ENCODE results near the gene PGRMC1.
"Not testable (repeated sequence)": the region's sequence is repeated elsewhere in the genome, so short reads cannot be mapped to it uniquely, and the experiment has no call there.

The PGRMC1 gene

DNA sequence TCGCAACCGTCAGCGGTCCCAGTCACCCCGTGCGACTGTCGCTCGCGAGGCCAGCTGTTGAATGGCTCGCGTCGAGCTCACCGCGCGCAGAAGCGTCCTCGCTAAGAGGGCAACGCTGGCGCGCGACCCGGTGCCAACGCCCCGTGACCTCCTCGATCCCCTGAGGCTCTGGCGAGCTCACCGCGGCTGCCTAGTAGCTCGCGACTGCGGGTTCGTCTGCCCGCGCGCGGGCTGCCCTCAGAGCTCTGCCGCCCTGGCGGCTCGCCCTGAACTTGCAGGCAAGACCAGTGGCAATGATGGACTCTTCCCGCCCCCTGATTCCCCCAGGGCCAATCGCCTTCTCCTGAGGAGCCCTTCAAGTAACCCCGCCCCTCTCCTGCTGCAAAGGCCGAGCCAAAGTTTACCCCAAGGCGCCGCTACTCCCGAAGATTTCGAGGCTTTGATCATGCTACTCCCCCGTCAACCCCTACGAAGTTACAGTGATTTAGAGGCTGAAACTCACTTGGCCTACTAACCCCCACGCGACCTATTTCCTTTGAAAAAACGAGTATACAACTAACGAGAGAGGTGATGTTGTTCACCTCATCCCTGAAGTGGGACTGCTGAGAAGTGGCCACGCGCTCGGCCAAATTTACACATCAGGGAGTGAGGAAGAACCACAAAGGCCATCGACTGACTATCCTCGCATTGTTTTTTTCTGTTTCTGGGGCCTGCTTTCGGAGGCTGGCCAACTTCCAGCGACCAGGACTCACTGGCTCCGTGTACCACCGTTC is 37.5 kb downstream of the PGRMC1 start:
- Histone ChIP-seq H3K9me2 (ENCODE audit: low read depth, low read length) (no peaks in the 10 kb centered on the region), H3K27ac (ENCODE audit: low read depth, low read length, poor library complexity, severe bottlenecking) (no peak overlapping the region), H3K36me3 (ENCODE audit: insufficient read depth, low read length) (no peaks in the 10 kb centered on the region), H3K9me3 (ENCODE audit: low read length) (no peaks in the 10 kb centered on the region), H4K20me1 (ENCODE audit: insufficient read depth, low read length) (no peaks in the 10 kb centered on the region), H3K79me2 (ENCODE audit: insufficient read depth, low read length) (no peaks in the 10 kb centered on the region), H2AFZ (ENCODE audit: low read length) (no peak overlapping the region), H3K27me3 (ENCODE audit: insufficient read depth, low read length) (no peaks in the 10 kb centered on the region), H3K9ac (ENCODE audit: low read length) (no peak overlapping the region), H3K4me2 (ENCODE audit: low read length) (no peak overlapping the region), H3K4me3 (ENCODE audit: low read depth, low read length, poor library complexity, severe bottlenecking) (no peak overlapping the region), H3F3A (ENCODE audit: insufficient read depth, low read length) (no peaks in the 10 kb centered on the region), H3K4me1 (ENCODE audit: insufficient read depth, low read length, severe bottlenecking) (no peaks in the 10 kb centered on the region)
- TF ChIP-seq EZH2 (IDR thresholded peaks at IDR 0.05; ENCODE audit: borderline replicate concordance, low read length) = no peak
- TF ChIP-seq, protein P1, sequence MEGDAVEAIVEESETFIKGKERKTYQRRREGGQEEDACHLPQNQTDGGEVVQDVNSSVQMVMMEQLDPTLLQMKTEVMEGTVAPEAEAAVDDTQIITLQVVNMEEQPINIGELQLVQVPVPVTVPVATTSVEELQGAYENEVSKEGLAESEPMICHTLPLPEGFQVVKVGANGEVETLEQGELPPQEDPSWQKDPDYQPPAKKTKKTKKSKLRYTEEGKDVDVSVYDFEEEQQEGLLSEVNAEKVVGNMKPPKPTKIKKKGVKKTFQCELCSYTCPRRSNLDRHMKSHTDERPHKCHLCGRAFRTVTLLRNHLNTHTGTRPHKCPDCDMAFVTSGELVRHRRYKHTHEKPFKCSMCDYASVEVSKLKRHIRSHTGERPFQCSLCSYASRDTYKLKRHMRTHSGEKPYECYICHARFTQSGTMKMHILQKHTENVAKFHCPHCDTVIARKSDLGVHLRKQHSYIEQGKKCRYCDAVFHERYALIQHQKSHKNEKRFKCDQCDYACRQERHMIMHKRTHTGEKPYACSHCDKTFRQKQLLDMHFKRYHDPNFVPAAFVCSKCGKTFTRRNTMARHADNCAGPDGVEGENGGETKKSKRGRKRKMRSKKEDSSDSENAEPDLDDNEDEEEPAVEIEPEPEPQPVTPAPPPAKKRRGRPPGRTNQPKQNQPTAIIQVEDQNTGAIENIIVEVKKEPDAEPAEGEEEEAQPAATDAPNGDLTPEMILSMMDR (IDR thresholded peaks at IDR 0.05; ENCODE audit: low read length) = no peak

DNA sequence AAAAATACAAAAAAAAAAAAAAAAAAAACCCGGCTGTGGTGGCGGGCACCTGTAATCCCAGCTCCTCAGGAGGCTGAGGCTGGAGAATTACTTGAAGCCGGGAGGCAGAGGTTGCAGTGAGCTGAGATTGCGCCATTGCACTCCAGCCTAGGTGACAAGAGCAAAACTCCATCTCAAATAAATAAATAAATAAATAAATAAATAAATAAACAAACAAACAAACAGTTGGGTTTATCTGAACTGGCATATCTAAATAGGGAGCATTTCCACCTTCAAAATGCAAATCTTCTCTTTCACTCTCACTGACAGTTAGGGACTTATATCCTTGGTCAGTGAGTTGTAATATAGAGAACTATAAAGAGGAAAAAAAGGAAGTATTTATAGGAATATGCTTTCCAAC is 46.3 kb downstream of the PGRMC1 start:
- not testable (repeated sequence) for H3K79me2 ChIP-seq (ENCODE audit: insufficient read depth, low read length); H3K9me3 ChIP-seq (ENCODE audit: low read length); H3K9ac ChIP-seq (ENCODE audit: low read length); H3K4me3 ChIP-seq (ENCODE audit: low read depth, low read length, poor library complexity, severe bottlenecking); H3K4me2 ChIP-seq (ENCODE audit: low read length); H3K27ac ChIP-seq (ENCODE audit: low read depth, low read length, poor library complexity, severe bottlenecking); H4K20me1 ChIP-seq (ENCODE audit: insufficient read depth, low read length); H3K4me1 ChIP-seq (ENCODE audit: insufficient read depth, low read length, severe bottlenecking); H3K36me3 ChIP-seq (ENCODE audit: insufficient read depth, low read length); H3F3A ChIP-seq (ENCODE audit: insufficient read depth, low read length); H3K9me2 ChIP-seq (ENCODE audit: low read depth, low read length); H3K27me3 ChIP-seq (ENCODE audit: insufficient read depth, low read length); H2AFZ ChIP-seq (ENCODE audit: low read length)

DNA sequence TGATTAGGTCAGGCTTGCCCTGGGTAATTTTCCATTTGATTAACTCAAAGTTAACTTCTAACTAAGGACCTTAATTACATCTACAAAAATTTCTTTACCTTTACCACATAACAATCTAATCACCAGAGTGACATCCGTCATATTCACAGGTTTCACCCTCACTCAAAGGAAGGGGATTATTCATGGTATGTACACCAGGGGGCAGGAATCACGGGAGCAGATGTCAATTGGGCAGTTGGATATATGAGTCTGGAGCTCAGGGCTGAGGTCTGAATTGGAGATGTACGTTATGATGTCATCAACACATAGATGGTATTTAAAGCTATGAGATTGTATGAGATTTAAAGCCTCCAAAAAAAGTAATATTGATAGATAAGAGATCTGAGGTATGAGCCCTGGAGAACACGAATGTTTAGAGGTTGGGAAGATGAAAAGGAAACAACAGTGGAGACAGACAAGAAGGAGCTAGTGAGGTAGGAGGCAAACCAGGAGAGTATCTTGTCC is 52.9 kb downstream of the PGRMC1 start:
- Histone ChIP-seq H3K79me2 (ENCODE audit: insufficient read depth, low read length) (no peaks in the 10 kb centered on the region), H3K9me3 (ENCODE audit: low read length) (no peaks in the 10 kb centered on the region), H3K36me3 (ENCODE audit: insufficient read depth, low read length) (no peaks in the 10 kb centered on the region), H3K4me2 (ENCODE audit: low read length) (no peak overlapping the region), H3K4me3 (ENCODE audit: low read depth, low read length, poor library complexity, severe bottlenecking) (no peak overlapping the region), H3K9ac (ENCODE audit: low read length) (no peak overlapping the region), H3K27ac (ENCODE audit: low read depth, low read length, poor library complexity, severe bottlenecking) (no peak overlapping the region), H3K27me3 (ENCODE audit: insufficient read depth, low read length) (no peaks in the 10 kb centered on the region), H3F3A (ENCODE audit: insufficient read depth, low read length) (no peaks in the 10 kb centered on the region), H2AFZ (ENCODE audit: low read length) (no peak overlapping the region), H3K4me1 (ENCODE audit: insufficient read depth, low read length, severe bottlenecking) (no peaks in the 10 kb centered on the region), H3K9me2 (ENCODE audit: low read depth, low read length) (no peaks in the 10 kb centered on the region), H4K20me1 (ENCODE audit: insufficient read depth, low read length) (no peaks in the 10 kb centered on the region)
- no peak for TF ChIP-seq EZH2 (IDR thresholded peaks at IDR 0.05; ENCODE audit: borderline replicate concordance, low read length)
- TF ChIP-seq, protein P1 (IDR thresholded peaks at IDR 0.05; ENCODE audit: low read length) = peak; percentile 15; the same call in 1 of the 2 replicates

DNA sequence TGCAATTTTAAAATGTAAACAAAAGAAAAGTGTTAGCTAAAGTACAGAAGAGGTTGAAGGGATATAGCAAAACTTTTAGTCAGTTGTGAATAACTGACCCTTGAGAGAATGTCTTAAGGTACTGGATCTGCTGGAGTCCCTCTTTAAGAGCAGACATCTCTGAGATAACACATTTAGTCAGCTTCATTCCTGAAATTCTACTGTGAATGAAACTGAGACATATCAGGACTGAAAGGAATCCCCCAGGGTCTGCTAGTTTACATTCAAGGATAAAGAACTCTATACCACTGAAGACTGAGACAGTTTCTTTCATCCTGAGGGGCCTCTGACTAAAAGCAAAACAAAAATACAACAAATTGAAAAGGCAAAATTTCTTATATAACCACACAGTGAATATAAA is 54.4 kb downstream of the PGRMC1 start:
- Histone ChIP-seq H3K9ac (ENCODE audit: low read length) (no peak overlapping the region), H3K4me1 (ENCODE audit: insufficient read depth, low read length, severe bottlenecking) (no peaks in the 10 kb centered on the region), H3K36me3 (ENCODE audit: insufficient read depth, low read length) (no peaks in the 10 kb centered on the region), H3K9me3 (ENCODE audit: low read length) (no peaks in the 10 kb centered on the region), H3K4me2 (ENCODE audit: low read length) (no peak overlapping the region), H3K27ac (ENCODE audit: low read depth, low read length, poor library complexity, severe bottlenecking) (no peak overlapping the region), H3K4me3 (ENCODE audit: low read depth, low read length, poor library complexity, severe bottlenecking) (no peak overlapping the region), H3F3A (ENCODE audit: insufficient read depth, low read length) (no peaks in the 10 kb centered on the region), H3K27me3 (ENCODE audit: insufficient read depth, low read length) (no peaks in the 10 kb centered on the region), H2AFZ (ENCODE audit: low read length) (no peak overlapping the region), H4K20me1 (ENCODE audit: insufficient read depth, low read length) (no peaks in the 10 kb centered on the region), H3K9me2 (ENCODE audit: low read depth, low read length) (no peaks in the 10 kb centered on the region), H3K79me2 (ENCODE audit: insufficient read depth, low read length) (no peaks in the 10 kb centered on the region)
- no peak for TF ChIP-seq EZH2 (IDR thresholded peaks at IDR 0.05; ENCODE audit: borderline replicate concordance, low read length)
- TF ChIP-seq, protein P1 (IDR thresholded peaks at IDR 0.05; ENCODE audit: low read length) = no peak

DNA sequence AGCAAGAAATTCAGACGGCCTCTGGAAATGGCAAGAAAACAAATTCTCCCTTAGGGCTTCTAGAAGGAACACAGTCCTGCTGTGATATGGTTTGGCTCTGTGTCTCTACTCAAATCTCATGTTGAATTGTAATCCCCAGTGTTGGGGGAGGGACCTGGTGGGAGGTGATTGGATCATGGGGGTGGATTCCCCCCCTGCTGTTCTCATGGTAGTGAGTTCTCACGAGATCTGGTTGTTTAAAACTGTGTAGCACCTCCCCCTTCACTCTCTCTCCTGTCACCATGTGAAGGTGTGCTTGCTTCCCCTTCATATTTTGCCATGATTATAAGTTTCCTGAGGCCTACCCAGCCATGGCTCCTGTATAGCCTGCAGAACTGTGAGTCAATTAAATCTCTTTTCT is 55.2 kb downstream of the PGRMC1 start:
- not testable (repeated sequence) for H3K36me3 ChIP-seq (ENCODE audit: insufficient read depth, low read length); H3K9ac ChIP-seq (ENCODE audit: low read length); H3K27ac ChIP-seq (ENCODE audit: low read depth, low read length, poor library complexity, severe bottlenecking); H3K4me3 ChIP-seq (ENCODE audit: low read depth, low read length, poor library complexity, severe bottlenecking); H3K9me2 ChIP-seq (ENCODE audit: low read depth, low read length); H3K4me1 ChIP-seq (ENCODE audit: insufficient read depth, low read length, severe bottlenecking); H3K79me2 ChIP-seq (ENCODE audit: insufficient read depth, low read length); H4K20me1 ChIP-seq (ENCODE audit: insufficient read depth, low read length); H3K27me3 ChIP-seq (ENCODE audit: insufficient read depth, low read length); H3K4me2 ChIP-seq (ENCODE audit: low read length); H2AFZ ChIP-seq (ENCODE audit: low read length); H3F3A ChIP-seq (ENCODE audit: insufficient read depth, low read length); H3K9me3 ChIP-seq (ENCODE audit: low read length)
